ENCODE measurements around the gene OPTC.

The OPTC gene

GRCh38 chr1:203549309-203549708 is 55.4 kb downstream of the OPTC start:
- no peak for TF ChIP-seq CTCF (IDR thresholded peaks at IDR 0.05; ENCODE audit: low read depth, low read length)
- Histone ChIP-seq H3K36me3 (no peaks in the 10 kb centered on the region), H3K4me1 (no peaks in the 10 kb centered on the region), H3K9me3 (no peaks in the 10 kb centered on the region), H3K4me3 (ENCODE audit: low read depth, low read length) (no peak overlapping the region), H3K27me3 (no peaks in the 10 kb centered on the region)
- DNase-seq, result no peak

- Histone ChIP-seq H3K27me3 (no peaks in the 10 kb centered on the region), H3K9me3 (no peaks in the 10 kb centered on the region), H3K4me3 (ENCODE audit: low read depth, low read length) (no peak overlapping the region), H3K36me3 (no peaks in the 10 kb centered on the region), H3K4me1 (peaks cover 1% of the 10 kb centered on the region; the same call in 1 of the 2 replicates)
- TF ChIP-seq CTCF (IDR thresholded peaks at IDR 0.05; ENCODE audit: low read depth, low read length), result no peak
- DNase-seq, result no peak
Observed at GRCh38 chr1:203550846-203551245, 56.9 kb downstream of the OPTC start.

GRCh38 chr1:203551550-203551949 is 57.6 kb downstream of the OPTC start:
- H3K27me3 ChIP-seq, result no peaks in the 10 kb centered on the region
- no peaks in the 10 kb centered on the region for H3K9me3 ChIP-seq
- no peaks in the 10 kb centered on the region for H3K36me3 ChIP-seq
- DNase-seq, result no peak
- peaks cover 5% of the 10 kb centered on the region; the same call in 1 of the 2 replicates for H3K4me1 ChIP-seq
- no peak overlapping the region for H3K4me3 ChIP-seq (ENCODE audit: low read depth, low read length)
- TF ChIP-seq CTCF (IDR thresholded peaks at IDR 0.05; ENCODE audit: low read depth, low read length), result no peak

GRCh38 chr1:203553496-203553895 is 59.5 kb downstream of the OPTC start:
- no peak for DNase-seq
- Histone ChIP-seq H3K4me3 (ENCODE audit: low read depth, low read length) (no peak overlapping the region), H3K9me3 (no peaks in the 10 kb centered on the region), H3K4me1 (peaks cover 5% of the 10 kb centered on the region), H3K36me3 (no peaks in the 10 kb centered on the region), H3K27me3 (no peaks in the 10 kb centered on the region)
- TF ChIP-seq CTCF (IDR thresholded peaks at IDR 0.05; ENCODE audit: low read depth, low read length), result no peak

- H3K36me3 ChIP-seq, result no peaks in the 10 kb centered on the region
- TF ChIP-seq CTCF (IDR thresholded peaks at IDR 0.05; ENCODE audit: low read depth, low read length), result no peak
Observed at GRCh38 chr1:203554071-203554470, 60.1 kb downstream of the OPTC start.

GRCh38 chr1:203555076-203555475 is 61.1 kb downstream of the OPTC start:
- H3K9me3 ChIP-seq, result no peaks in the 10 kb centered on the region
- DNase-seq, result no peak
- TF ChIP-seq CTCF (IDR thresholded peaks at IDR 0.05; ENCODE audit: low read depth, low read length), result no peak
- H3K4me3 ChIP-seq (ENCODE audit: low read depth, low read length), result no peak overlapping the region
- no peaks in the 10 kb centered on the region for H3K36me3 ChIP-seq
- peaks cover 5% of the 10 kb centered on the region for H3K4me1 ChIP-seq
- H3K27me3 ChIP-seq, result no peaks in the 10 kb centered on the region

More at GRCh38 chr1:203554071-203554470, 60.1 kb downstream of the OPTC start:
- H3K9me3 ChIP-seq, result no peaks in the 10 kb centered on the region
- no peaks in the 10 kb centered on the region for H3K27me3 ChIP-seq
- DNase-seq, result no peak
- no peak overlapping the region for H3K4me3 ChIP-seq (ENCODE audit: low read depth, low read length)
- peaks cover 5% of the 10 kb centered on the region for H3K4me1 ChIP-seq
